HG03139 (cell line): ENCODE measurements around the gene EPS8L1.
"Not testable (repeated sequence)": the region's sequence is repeated elsewhere in the genome, so short reads cannot be mapped to it uniquely, and the experiment has no call there.

Source experiments
- ATAC-seq: cut with Tn5 transposase; IDR thresholded peaks from one replicate; pipeline ENCODE4 v1.9.1; 2021; ENCODE audit not compliant: unreplicated experiment

Gene EPS8L1

DNA sequence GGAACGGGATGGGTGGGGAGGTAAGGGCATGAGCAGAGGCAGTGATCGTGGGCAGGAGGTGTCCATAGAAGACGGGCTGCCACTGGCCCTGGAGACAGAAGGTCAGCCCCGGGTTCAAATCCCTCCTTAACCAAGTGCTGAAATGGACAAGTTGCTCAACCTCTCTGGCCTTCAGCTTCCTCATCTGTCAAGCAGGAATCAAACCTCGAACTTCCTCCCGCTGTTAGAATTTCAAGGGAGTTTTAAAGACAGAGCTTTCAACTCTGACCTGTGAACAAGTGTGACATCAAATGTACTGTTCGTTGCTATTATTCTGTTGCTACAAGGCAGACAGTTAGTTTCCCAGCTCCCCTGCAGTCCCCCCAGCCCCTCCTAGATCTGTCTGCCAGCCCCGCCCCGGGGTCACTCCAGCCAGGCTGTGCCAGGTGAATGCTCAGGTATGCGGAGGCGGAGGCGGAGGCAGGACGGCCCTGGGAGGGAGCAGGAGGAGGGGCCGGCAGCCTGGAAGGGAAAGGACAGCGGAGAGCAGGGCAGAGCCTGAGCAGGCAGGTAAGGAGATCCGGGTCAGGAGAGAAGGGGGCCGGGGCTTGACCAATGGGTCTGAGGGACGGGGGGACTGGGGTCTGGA is at the start of gene EPS8L1:
Gene EPS8L1, plus strand, starts transcription at position 499 of the 628 bp plus-strand sequence. CDS start 576 bp downstream, outside the sequence.
- no peak for ATAC-seq

DNA sequence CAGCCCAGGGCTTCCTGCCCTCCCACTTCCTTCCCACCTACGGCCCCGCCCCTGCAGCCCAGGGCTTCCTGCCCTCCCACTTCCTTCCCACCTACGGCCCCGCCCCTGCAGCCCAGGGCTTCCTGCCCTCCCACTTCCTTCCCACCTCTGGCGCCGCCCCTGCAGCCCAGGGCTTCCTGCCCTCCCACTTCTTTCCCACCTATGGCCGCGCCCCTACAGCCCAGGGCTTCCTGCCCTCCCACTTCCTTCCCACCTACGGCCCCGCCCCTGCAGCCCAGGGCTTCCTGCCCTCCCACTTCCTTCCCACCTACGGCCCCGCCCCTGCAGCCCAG is 48.6 kb upstream of the EPS8L1 start:
- not testable (repeated sequence) for ATAC-seq

DNA sequence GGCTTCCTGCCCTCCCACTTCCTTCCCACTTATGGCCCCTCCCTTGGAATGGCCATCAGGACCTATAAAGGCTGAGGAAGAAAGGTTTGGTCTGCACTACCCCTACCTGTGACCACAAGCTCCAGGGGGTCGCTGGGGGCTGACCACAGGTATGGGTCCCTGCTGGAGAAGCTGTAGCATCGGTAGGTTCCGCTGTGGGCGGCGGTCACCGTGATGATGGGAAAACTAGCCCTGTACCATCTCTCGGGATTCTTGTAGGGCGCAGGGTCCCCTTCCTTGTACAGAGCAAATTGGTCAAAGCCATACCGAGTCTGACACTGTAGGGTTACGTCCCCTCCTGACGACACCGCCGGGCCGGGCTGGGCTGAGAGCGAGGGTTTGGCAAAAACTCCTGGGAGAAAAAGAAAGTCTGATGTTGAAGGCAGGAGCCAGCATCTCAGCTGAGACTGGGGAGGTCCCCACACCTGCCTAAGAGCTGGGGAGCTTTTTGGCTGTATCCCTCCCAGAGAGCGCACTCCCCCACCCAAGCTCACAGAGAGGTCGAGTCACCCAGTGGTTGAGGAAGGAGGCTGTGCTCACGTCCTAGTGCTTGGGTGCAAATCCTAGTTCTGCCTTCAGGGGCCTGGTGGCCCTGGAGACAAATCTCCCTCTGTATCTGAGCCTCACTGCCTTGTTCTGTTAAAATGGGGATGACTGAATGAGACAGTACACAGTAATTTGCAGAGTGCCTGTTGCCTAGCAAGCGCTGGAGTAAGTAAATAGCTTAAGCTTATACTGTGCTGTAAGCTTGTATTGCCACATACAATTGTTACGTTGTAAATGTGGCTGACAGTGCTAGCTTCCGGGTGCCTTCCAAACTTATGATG is 48.0 kb upstream of the EPS8L1 start:
- no peak for ATAC-seq

DNA sequence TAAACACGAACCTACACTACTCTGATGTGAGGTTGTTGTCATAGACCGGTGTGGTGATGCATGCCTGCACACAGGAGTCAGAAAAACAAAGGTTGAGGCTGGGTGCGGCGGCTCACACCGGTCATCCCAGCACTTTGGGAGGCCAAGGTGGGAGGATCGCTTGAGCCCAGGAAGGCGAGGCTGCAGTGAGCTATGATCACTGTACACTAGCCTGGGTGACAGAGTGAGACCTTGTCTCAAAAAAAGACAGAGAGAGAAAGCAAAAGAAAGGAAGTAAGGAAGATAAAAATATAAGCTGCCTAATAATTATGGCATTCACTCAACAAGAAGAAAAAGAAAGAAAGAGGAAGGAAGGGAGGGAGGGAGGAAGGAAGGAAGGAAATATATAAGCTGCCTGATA is 46.9 kb upstream of the EPS8L1 start:
- ATAC-seq, result no peak

DNA sequence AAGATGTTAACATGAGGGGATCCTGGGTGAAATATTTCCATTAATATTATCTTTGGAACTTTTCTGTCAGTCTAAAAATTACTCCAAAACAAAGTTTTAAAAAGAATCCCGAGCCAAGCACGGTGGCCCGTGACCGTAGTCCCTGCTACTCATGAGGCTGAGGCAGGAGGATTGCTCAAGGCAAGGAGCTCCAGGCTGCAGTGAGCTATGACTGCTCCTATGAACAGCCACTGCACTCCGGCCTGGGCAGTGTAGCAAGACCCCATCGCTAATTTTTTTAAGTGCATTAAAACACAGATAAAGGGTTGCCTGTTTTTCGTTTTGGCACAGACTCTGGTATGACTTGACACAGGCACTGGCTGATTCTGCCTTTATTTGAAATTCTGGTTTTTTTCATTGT is 44.5 kb upstream of the EPS8L1 start:
- ATAC-seq, result no peak

DNA sequence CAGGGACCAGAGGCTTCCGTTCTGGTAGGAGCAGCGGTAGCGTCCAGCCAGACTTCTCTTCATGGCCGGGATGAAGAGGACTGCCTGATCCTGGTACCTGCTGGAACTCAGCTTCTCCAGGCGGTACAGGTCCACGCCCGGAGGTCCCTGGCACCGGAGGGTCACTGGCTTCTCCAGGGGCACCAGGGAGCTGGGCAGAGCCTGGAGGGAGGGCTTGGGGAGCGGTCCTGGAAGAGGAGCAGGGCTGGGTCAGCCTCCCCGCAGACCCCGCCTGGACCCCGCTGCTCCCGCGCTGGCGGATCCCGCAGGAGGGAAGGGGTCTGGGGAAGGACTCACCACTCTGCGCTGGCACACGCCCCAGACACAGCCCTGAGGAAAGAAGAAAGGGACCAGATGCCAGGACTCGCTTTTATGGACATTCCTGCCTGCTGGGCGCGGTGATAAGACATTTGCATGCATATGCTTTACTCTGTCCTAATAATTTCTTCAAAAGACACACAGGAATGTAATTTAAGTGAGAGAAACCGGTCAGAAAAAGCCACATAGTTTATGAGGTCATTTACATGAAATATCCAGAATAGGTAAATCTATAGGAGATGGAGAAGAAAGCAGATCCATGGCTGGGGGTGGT is 43.4 kb upstream of the EPS8L1 start:
- ATAC-seq, result no peak

DNA sequence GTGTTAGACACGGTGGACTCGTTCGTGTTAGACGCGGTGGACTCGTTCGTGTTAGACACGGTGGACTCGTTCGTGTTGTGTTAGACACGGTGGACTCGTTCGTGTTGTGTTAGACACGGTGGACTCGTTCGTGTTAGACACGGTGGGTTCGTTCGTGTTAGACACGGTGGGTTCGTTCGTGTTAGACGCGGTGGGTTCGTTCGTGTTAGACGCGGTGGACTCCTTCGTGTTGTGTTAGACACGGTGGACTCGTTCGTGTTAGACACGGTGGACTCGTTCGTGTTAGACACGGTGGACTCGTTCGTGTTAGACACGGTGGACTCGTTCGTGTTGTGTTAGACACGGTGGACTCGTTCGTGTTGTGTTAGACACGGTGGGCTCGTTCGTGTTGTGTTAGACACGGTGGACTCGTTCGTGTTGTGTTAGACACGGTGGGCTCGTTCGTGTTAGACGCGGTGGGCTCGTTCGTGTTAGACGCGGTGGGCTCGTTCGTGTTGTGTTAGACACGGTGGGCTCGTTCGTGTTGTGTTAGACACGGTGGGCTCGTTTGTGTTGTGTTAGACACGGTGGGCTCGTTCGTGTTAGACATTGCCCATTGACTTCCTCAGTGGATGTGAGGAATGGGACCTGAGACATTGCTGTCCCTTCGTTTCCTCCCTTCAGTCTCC is 42.6 kb upstream of the EPS8L1 start:
- not testable (repeated sequence) for ATAC-seq

DNA sequence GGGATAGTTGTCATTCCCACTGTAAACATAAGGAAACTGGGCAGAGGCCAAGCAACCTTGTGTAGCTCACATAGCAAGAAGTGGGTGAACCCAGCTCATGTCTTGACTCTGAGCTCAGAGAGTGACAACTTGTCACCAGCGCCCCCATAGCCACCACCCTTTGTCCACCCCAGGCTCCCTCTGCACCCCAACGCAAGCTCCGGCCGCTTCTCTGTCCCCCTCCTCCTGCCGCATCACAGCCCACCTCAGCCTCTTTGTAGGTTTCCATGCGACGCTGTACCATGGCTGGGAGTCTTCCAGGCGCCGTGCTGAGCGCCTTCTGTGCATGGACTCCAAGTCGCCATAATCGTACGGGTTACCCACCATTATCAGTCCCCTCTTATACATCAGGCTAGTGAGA is 40.9 kb upstream of the EPS8L1 start:
- no peak for ATAC-seq

DNA sequence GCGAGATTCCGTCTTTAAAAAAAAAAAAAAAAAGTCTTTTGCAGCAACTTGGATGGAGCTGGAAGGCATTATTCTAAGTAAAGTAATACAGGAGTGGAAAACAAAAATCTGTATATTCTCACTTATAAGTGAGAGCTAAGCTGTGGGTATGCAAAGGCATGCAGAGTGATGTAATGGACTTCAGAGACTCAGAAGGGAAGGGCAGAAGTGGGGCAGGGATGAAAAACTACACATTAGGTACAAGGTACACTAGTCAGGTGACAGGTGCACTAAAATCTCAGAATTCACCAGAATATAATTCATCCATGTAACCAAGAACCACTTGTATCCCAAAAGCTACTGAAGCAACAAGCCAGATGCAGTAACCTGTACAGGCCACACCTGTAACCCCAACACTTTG is 39.6 kb upstream of the EPS8L1 start:
- ATAC-seq, result no peak

DNA sequence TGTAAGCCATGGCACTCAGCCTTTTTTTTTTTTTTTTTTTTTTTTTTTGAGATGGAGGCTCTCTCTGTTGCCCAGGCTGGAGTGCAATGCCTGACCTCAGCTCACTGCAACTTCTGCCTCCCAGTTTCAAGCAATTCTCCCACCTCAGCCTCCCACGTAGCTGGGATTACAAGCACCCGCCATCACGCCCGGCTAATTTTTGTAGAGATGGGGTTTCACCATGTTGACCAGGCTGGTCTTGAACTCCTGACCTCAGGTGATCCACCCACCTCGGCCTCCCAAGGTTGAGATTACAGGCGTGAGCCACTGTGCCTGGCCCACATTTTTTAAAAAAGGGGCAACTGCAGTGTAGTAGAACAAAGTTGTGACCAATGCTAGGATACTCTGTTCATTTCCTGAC is 38.1 kb upstream of the EPS8L1 start:
- not testable (repeated sequence) for ATAC-seq

DNA sequence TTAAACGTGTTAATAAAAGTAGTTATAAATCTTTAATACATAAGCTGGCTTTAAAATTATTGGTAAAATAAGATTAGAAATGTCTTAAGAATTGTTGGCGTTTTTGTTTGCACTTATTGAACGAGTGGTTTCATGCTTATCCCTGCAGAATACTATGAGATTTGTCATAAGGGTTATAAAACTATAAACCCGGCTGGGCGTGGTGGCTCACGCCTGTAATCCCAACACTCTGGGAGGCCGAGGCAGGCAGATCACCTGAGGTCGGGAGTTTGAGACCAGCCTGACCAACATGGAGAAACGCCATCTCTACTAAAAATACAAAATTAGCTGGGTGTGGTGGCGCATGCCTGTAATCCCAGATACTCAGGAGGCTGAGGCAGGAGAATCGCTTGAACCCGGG is 35.0 kb upstream of the EPS8L1 start:
- not testable (repeated sequence) for ATAC-seq

DNA sequence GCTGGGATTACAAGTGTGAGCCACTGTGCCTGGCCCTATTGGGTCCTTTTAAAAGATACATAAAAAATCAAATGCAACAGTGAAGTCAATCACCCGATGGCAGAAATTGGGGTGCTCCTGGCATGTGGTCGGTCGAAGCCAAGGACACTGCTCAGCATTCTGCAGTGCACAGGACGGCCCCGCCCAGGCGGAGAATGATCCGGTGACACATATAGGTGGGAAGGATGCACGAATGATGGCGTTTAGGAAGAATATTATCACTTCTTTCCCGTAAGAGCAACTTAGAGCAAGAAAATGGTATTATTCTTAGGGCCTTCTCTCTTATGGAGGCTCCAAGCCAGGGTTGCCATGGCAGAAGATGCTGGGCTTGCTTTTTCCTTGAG is 34.4 kb upstream of the EPS8L1 start:
- ATAC-seq, result no peak

DNA sequence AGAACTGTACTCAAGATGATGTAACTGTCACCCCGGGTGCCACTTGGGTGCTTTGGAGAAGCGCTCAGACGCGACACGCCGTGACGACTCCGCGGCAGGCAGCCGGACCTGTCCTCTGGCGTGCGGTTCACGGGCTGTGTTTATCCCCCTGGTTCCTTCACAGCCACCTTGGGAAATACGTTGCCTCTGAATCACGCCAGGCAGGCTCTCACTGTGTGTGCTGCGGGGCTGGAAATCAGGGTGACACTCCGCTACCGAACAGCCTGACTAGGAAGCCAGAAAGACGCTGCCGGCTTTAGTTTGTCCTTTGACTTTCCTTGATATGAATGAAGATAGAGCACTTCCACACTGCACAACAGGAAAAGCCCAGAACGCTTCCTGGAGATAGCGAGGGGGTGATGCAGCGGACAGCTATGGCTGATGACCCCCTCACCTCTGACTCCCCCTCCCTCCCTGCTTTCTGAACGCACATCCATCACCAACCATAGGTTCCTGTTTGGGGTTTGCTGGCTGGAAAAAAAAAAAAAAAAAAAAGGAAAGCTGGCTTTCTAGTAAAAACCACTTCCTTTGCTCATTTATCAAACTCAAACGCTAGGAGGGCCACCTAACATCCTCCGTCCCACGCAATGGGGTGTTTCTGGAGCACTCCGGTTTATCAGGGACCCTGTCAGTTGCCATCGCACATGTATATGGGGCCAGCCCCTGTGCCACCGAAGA is 33.9 kb upstream of the EPS8L1 start:
- ATAC-seq, result no peak

DNA sequence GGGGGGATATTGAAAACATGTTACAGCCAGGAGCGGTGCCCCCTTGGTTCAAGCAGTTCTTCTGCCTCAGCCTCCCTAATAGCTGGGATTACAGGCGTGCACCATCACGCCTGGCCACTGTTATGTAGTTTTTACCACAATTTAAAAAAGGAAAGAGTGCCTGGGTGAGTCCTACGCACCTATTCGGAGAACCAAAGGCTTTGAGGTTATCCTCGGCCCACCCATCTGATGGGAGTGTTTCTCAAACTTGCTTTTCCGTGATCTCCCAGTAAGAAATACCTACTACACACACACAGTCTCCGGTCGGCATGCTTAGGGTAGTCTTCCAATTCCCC is 33.4 kb upstream of the EPS8L1 start:
- ATAC-seq, result no peak

DNA sequence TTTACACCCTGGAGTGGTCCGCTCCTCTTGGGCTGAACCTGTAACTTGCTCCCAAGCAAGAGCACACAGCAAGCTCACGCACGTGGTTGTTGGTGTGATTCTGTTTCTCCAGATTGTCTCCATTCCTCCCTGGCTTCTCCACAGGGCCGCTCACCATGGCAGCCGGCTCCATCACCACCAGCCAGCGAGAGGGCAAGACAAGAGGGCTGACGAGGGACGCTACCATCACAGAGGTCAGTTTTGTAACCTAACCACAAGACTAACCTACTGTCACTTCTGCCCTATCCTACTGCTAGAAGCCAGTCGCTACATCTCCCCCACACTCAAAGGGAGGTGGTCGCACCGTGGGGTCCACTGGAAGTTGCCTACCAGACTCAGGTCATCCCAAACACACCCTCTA is 33.0 kb upstream of the EPS8L1 start:
- no peak for ATAC-seq

DNA sequence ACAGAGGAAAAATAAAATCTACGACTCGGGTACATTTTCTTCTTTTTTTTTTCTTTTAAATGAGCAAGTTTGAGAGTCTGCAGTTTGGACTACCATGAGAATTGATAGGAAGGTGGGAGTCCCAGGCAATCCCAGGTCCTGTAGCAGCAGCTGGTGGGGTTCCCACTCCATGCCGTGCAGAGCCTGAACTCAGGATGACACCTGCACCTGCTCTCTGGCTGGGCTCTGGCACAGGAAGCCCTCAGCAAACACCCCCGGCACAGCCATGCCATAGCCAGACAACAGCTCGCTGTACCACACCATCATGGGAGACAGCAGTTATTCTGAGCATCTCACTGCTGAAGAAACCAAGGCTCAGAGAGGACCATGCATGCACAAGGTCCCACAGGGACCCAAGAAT is 31.4 kb upstream of the EPS8L1 start:
- ATAC-seq, result no peak

DNA sequence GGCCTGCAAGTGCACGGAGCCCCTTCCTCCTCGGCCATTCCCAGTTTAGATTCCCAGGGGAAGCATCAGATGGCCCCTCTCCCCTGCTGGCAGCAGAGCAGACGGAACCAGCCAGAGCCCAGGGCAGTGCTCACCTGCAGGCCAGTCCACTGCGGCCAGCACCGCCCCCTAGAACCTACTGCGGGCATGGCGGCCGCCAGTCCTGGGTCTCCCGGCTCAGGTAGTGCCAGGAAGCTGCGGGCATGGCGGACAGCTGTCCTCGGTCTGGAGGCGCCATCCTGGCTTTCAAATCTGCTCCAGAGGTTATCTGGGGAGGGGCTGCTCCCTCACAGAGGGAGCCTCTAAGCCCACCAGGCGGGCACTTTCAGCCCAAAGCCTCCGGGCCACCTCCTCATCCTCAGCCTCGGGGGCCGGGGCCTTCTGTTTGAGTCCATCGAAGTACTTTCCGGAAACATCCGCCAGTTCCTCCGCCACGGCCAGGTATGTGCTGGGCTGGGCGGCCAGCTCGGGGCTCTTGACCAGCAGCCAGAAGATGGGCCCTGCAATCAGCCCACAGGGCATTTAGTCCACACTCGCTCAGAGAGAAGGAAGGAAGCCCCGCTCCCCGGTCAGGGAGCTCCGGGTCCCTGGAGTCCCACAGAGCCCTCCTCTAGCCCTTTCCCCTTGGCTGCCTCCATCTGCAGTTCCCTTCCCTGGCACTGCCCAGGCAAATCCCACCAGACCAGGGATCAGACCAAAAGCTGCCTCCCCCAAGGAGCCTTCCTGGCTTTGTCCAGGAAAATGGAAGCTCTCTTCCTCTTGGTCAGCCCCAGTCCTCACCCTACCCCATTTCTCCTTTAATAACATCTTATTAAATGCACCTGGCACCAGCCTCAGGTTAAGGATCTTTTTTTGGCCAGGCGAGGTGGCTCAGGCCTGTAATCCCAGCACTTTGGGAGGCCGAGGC is 30.6 kb upstream of the EPS8L1 start:
- ATAC-seq, result no peak

DNA sequence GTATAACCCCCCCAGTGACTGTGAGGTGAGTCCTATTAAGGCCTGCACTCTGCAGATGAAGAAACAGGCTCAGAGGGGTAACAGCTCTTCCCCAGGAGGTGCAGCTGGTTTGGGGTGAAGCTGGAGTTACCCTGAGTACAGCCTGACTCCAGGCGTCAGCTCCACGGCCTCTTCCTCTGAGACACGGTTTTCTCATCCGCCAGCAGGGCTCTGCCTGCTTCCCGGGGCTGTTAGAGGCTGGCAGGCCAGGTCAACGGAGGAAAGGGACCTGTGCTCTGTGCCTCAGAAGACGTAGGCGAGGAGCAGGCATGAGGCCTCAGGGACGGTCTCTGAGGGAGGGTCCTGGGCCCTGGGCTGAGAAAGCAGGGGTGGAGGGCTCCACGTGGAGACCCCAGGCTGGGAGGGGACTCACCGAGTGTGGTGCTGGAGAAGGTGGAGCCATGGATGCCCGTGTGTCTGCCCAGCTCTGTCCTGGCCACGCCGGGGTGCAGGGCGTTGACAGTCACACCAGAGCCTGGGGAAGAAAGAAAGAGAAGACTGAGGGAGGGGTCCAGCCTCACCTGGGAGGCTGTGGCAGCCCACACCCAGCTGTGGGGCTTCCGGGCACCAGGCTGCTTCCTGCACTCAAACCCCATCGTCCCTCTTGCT is 28.6 kb upstream of the EPS8L1 start:
- ATAC-seq, result no peak

DNA sequence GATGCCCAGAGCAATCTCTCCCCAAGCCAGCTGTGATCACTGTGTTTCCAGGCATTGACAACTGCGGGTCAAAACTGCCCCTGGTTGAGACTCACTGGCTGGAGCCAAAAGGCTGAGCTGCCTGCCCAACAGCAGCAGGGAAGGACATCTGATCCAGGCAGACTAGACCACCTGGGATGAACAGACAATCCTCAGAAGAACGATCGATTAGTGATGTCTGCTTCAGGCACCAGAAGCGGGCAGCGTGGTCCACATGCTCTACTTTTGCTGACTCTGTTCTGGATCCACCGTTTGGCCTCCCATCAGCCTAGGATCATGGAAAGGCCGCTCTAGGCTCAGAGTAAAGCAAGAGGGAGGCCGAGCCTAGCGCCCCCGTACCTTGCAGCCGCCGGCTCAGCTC is 27.7 kb upstream of the EPS8L1 start:
- no peak for ATAC-seq

DNA sequence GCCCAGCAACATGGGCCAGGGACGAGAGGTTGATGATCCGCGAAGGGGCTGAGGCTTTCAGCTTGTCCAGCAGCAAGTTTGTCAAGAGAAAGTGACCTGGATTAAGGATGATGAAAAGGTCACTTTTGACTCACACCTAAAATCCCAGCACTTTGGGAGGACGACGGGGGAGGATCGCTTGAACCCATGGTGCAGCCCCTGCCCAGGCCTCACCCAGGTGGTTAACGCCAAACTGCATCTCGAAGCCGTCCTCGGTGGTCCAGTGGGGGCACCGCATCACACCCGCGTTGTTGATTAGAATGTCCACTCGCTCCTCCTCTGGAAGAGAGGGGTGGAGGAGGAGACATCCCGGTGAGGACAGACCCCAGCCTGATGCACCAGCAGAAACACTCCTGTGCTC is 27.2 kb upstream of the EPS8L1 start:
- no peak for ATAC-seq
